HepG2 (cell line): Measurements from ENCODE around the gene EDEM1. TPM values are rescaled to one million over a fixed set of nuclear protein-coding genes. Genes with fewer than 3 reads are reported as not detected.

ENCODE experiments used
- BHLHE40 ChIP-seq: IDR thresholded peaks from 2 replicates; pipeline ENCODE4 v1.6.1; 2011; ENCODE audit warnings: low read length, improper control_type of control experiment
- CREM ChIP-seq, 2 experiments: sonication (generic) in 1 of 2; formaldehyde crosslinking in 1 of 2; IDR thresholded peaks; 2 replicates each; pipeline versions ENCODE4 v1.4.0 to v1.6.1; 2016 to 2020; ENCODE audit warnings: antibody characterized with exemption in 1 of 2, mild to moderate bottlenecking in 1 of 2, missing genetic modification reagents in 1 of 2
- FIP1L1 ChIP-seq: fragments of 200-400 bp; formaldehyde crosslinking; IDR thresholded peaks from 2 replicates; pipeline ENCODE4 v1.6.1; 2018; ENCODE audit warnings: low read depth, mild to moderate bottlenecking, low read length, moderate library complexity, borderline replicate concordance; ENCODE audit not compliant: insufficient read depth
- MTF2 ChIP-seq: sonication (generic); formaldehyde crosslinking; IDR thresholded peaks from 2 replicates; pipeline ENCODE4 v1.5.0; 2020; ENCODE audit warnings: missing genetic modification reagents, borderline replicate concordance
- NFRKB ChIP-seq: fragments of 450-650 bp; IDR thresholded peaks from 2 replicates; pipeline ENCODE4 v1.6.1; 2017
- NFYC ChIP-seq: IDR thresholded peaks from 2 replicates; pipeline ENCODE4 v1.6.1; 2016; ENCODE audit warnings: missing genetic modification reagents, missing compliant biosample characterization
- POLR2AphosphoS5 ChIP-seq: IDR thresholded peaks from 2 replicates; pipeline ENCODE4 v1.6.1; 2012; ENCODE audit warnings: low read depth, low read length
- RXRB ChIP-seq: IDR thresholded peaks from 2 replicates; pipeline ENCODE4 v1.6.1; 2016; ENCODE audit warnings: borderline replicate concordance, missing genetic modification reagents, missing compliant biosample characterization
- SETDB1 ChIP-seq: sonication (generic); formaldehyde crosslinking; IDR thresholded peaks from 2 replicates; pipeline ENCODE4 v1.5.1; 2020; ENCODE audit warnings: missing genetic modification reagents, mild to moderate bottlenecking, borderline replicate concordance
- SMARCE1 ChIP-seq: fragments of 450-650 bp; IDR thresholded peaks from 2 replicates; pipeline ENCODE4 v1.6.1; 2017; ENCODE audit warnings: borderline replicate concordance
- SOX5 ChIP-seq: IDR thresholded peaks from 2 replicates; pipeline ENCODE4 v1.6.1; 2016; ENCODE audit warnings: borderline replicate concordance
- ZNF136 ChIP-seq: sonication (generic); formaldehyde crosslinking; IDR thresholded peaks from 2 replicates; pipeline ENCODE4 v1.8.1; 2022; ENCODE audit warnings: low read depth, mild to moderate bottlenecking, moderate library complexity, missing genetic modification reagents
- ZNF230 ChIP-seq: sonication (generic); formaldehyde crosslinking; IDR thresholded peaks from 2 replicates; pipeline ENCODE4 v1.4.0; 2020; ENCODE audit warnings: mild to moderate bottlenecking, missing genetic modification reagents
- ZNF343 ChIP-seq: sonication (generic); formaldehyde crosslinking; IDR thresholded peaks from 2 replicates; pipeline ENCODE4 v1.4.0; 2020; ENCODE audit warnings: mild to moderate bottlenecking, missing genetic modification reagents
- polyA plus RNA-seq, 8 experiments: library from polyadenylated mRNA; depleted of rRNA in 3 of 8; stranded (reverse) in 7 of 8; unstranded in 1 of 8; fragments of >200 nt; fragmentation: Illumina TruSeq in 4 of 8; extraction: Trizol in 4 of 8; gene quantifications; 2 replicates each; pipeline versions ENCODE4 v1.2.1 to v1.2.3, GENCODE V29; 2011 to 2016; ENCODE audit warnings: low read depth in 4 of 8, missing spikeins in 1 of 8, mixed read lengths in 1 of 8; ENCODE audit not compliant: insufficient read depth in 1 of 8
- total RNA-seq, 5 experiments: library from RNA; depleted of rRNA; stranded (reverse); fragments of >200 nt; fragmentation: Illumina TruSeq; extraction: Trizol; gene quantifications; 2 replicates each; pipeline ENCODE4 v1.2.3, GENCODE V29; 2016; ENCODE audit warnings: low read depth in 1 of 5
- TF ChIP-seq, protein P1 (sequence below): IDR thresholded peaks from 2 replicates; pipeline ENCODE4 v1.6.1; 2016; ENCODE audit warnings: mild to moderate bottlenecking, missing biosample characterization, missing genetic modification reagents
- TF ChIP-seq, protein P2 (sequence below): IDR thresholded peaks from 2 replicates; pipeline ENCODE4 v1.6.1; 2016; ENCODE audit warnings: mild to moderate bottlenecking
- TF ChIP-seq, protein P3 (sequence below): IDR thresholded peaks from 2 replicates; pipeline ENCODE4 v1.6.1; 2012; ENCODE audit warnings: inconsistent platforms
- TF ChIP-seq, protein P4 (sequence below): sonication (generic); formaldehyde crosslinking; IDR thresholded peaks from 2 replicates; pipeline ENCODE4 v1.5.1; 2020; ENCODE audit warnings: mild to moderate bottlenecking, missing genetic modification reagents, borderline replicate concordance
- TF ChIP-seq, protein P5 (sequence below): fragments of 450-650 bp; IDR thresholded peaks from 2 replicates; pipeline ENCODE4 v1.6.1; 2016
- TF ChIP-seq, protein P6 (sequence below): sonication (generic); formaldehyde crosslinking; conservative IDR thresholded peaks from 2 replicates; pipeline ENCODE4 v1.4.0; 2020; ENCODE audit warnings: mild to moderate bottlenecking, missing genetic modification reagents, moderate library complexity

Gene EDEM1
- total and polyA plus RNA-seq, 2 of the 13 experiments (the other 11 are each of a cell fraction or from before 2014, with no cell fraction given) = 13.8 to 25.8 TPM

DNA sequence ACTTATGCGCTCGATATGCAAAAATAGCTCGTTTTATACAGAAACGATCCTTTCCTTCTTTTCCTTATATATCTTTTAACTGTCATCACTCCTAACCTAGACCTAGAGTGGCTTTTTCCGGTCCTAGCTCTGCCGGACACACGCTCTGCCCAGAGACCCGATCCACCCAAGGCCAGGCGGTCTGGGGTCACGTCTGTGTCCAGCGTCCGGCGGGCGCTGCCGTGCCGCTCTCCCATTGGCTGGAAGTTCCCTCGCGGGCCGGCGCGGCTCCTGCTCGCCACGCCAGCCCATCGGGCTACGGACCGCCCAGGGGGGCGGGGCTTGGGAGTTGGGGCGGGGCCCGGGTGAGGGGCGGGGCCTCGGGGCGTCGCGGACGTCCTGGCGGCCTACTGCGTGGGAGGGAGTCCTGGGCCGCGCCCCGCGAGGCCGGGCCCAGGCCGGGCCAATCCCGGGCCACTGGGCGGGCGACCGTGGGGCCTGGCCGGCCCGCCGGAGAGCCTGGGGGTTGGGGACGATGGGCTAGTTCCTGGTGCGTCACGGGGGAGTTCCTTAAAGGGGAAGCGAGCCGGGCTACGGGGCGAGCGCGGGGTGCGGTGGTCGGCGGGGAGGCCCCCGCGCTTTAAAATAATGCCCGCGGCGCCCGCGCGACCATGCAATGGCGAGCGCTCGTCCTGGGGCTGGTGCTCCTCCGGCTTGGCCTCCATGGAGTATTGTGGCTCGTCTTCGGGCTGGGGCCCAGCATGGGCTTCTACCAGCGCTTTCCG is at the start of gene EDEM1 (continued):
- TF ChIP-seq BHLHE40 (0 out of 2 replicates have a peak, but pooled peaks have one; percentile 12), SETDB1 (CRISPR knock-in tag) (no peak), NFRKB (no peak), MTF2 (CRISPR knock-in tag) (no peak), SMARCE1 (no peak), POLR2AphosphoS5 (peak; percentile 79), NFYC (CRISPR knock-in tag) (peak; percentile 83), FIP1L1 (no peak), RXRB (CRISPR knock-in tag) (peak; percentile 60), ZNF230 (CRISPR knock-in tag) (no peak), ZNF343 (CRISPR knock-in tag) (peak; percentile 8; the same call in 1 of the 2 replicates), SOX5 (0 out of 2 replicates have a peak, but pooled peaks have one; percentile 24), CREM (IDR thresholded peaks at IDR 0.05) (peak; percentile 22; the same call in 1 of the 2 replicates), CREM (CRISPR knock-in tag; IDR thresholded peaks at IDR 0.05) (no peak), ZNF136 (0 out of 2 replicates have a peak, but pooled peaks have one; percentile 65)
- TF ChIP-seq, protein P1, sequence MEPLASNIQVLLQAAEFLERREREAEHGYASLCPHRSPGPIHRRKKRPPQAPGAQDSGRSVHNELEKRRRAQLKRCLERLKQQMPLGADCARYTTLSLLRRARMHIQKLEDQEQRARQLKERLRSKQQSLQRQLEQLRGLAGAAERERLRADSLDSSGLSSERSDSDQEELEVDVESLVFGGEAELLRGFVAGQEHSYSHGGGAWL (CRISPR knock-in tag) = peak; percentile 39; the same call in 1 of the 2 replicates
- TF ChIP-seq, protein P2, sequence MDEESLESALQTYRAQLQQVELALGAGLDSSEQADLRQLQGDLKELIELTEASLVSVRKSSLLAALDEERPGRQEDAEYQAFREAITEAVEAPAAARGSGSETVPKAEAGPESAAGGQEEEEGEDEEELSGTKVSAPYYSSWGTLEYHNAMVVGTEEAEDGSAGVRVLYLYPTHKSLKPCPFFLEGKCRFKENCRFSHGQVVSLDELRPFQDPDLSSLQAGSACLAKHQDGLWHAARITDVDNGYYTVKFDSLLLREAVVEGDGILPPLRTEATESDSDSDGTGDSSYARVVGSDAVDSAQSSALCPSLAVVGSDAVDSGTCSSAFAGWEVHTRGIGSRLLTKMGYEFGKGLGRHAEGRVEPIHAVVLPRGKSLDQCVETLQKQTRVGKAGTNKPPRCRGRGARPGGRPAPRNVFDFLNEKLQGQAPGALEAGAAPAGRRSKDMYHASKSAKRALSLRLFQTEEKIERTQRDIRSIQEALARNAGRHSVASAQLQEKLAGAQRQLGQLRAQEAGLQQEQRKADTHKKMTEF (CRISPR knock-in tag) = peak; percentile 54
- TF ChIP-seq, protein P3, sequence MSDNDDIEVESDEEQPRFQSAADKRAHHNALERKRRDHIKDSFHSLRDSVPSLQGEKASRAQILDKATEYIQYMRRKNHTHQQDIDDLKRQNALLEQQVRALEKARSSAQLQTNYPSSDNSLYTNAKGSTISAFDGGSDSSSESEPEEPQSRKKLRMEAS = peak; percentile 86
- TF ChIP-seq, protein P4, sequence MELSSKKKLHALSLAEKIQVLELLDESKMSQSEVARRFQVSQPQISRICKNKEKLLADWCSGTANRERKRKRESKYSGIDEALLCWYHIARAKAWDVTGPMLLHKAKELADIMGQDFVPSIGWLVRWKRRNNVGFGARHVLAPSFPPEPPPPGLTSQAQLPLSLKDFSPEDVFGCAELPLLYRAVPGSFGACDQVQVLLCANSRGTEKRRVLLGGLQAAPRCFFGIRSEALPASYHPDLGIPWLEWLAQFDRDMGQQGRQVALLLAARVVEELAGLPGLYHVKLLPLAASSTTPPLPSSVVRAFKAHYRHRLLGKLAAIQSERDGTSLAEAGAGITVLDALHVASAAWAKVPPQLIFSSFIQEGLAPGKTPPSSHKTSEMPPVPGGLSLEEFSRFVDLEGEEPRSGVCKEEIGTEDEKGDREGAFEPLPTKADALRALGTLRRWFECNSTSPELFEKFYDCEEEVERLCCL = no peak
- TF ChIP-seq, protein P5, sequence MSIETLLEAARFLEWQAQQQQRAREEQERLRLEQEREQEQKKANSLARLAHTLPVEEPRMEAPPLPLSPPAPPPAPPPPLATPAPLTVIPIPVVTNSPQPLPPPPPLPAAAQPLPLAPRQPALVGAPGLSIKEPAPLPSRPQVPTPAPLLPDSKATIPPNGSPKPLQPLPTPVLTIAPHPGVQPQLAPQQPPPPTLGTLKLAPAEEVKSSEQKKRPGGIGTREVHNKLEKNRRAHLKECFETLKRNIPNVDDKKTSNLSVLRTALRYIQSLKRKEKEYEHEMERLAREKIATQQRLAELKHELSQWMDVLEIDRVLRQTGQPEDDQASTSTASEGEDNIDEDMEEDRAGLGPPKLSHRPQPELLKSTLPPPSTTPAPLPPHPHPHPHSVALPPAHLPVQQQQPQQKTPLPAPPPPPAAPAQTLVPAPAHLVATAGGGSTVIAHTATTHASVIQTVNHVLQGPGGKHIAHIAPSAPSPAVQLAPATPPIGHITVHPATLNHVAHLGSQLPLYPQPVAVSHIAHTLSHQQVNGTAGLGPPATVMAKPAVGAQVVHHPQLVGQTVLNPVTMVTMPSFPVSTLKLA = no peak
- TF ChIP-seq, protein P6, sequence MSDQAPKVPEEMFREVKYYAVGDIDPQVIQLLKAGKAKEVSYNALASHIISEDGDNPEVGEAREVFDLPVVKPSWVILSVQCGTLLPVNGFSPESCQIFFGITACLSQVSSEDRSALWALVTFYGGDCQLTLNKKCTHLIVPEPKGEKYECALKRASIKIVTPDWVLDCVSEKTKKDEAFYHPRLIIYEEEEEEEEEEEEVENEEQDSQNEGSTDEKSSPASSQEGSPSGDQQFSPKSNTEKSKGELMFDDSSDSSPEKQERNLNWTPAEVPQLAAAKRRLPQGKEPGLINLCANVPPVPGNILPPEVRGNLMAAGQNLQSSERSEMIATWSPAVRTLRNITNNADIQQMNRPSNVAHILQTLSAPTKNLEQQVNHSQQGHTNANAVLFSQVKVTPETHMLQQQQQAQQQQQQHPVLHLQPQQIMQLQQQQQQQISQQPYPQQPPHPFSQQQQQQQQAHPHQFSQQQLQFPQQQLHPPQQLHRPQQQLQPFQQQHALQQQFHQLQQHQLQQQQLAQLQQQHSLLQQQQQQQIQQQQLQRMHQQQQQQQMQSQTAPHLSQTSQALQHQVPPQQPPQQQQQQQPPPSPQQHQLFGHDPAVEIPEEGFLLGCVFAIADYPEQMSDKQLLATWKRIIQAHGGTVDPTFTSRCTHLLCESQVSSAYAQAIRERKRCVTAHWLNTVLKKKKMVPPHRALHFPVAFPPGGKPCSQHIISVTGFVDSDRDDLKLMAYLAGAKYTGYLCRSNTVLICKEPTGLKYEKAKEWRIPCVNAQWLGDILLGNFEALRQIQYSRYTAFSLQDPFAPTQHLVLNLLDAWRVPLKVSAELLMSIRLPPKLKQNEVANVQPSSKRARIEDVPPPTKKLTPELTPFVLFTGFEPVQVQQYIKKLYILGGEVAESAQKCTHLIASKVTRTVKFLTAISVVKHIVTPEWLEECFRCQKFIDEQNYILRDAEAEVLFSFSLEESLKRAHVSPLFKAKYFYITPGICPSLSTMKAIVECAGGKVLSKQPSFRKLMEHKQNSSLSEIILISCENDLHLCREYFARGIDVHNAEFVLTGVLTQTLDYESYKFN = 0 out of 2 replicates have a peak, but pooled peaks have one; percentile 9
